ENCODE data around the gene PRKD1.

PRKD1 gene

DNA sequence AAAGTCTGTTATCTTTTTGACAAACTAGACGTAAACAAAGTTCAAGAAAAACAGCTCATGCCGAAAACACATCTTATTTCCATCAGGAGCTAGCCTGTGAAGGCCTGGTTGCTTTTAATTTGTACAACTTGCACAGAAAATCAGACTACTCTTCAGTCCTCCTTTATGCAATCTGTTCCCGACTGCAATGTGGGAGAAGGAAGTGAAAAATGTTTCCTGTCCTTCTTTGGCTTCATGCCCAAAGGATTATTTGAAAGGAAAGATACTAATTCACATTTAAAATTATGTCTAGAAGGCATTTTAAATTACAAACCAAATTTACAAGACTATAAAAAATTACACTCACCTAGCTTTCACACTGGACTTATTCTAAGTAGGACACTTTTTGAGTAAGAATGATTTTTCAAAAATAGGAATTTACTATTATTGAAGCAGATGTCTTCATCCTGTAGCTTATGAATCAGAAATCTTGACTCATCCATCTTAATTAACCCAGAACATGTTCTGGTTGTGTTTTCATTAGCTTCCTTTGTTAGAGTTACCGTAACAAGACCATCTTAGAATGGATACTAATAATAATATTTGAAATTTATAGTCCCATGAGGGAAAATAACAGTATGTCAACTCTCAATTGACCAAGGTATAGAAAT lies 272.6 kb downstream of the PRKD1 start:
- DNase-seq, result no peak

DNA sequence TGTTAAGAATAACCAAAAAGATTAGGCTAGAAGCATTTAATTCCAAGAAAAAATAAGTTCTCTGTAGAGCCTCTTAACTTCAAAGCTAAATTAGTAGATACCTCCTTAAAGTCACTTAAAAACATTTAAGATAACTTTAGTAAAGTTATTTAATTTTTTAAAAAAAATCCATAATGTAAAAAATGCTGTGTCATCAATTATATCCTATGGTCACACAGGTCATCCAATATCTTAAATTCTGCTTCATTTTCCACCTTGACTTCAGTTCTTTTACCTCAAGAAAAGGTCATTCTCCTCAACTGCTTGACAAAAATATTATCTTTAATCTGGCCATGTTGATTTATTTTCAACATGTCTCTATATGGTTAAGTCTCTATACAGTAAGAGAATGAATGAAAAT lies 274.3 kb downstream of the PRKD1 start:
- no peak for DNase-seq

DNA sequence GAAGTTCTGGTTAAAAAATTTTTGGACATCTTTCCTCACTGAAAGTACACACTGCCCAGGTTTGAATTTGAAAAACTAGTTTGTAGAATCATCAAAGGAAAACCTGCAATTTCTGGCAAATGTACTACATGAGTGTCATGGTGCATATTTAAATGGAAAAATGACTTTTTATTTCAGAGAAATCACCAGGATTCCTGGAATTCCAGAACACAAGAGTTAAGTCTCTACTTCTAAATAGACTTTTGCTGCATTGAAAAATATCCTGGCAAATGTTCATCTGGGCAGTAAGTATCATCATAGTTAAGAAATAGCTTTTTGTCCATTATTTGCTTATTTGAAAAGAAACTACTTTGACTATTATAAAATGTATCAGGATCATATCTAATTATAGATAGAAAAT lies 275.1 kb downstream of the PRKD1 start:
- DNase-seq, result no peak

DNA sequence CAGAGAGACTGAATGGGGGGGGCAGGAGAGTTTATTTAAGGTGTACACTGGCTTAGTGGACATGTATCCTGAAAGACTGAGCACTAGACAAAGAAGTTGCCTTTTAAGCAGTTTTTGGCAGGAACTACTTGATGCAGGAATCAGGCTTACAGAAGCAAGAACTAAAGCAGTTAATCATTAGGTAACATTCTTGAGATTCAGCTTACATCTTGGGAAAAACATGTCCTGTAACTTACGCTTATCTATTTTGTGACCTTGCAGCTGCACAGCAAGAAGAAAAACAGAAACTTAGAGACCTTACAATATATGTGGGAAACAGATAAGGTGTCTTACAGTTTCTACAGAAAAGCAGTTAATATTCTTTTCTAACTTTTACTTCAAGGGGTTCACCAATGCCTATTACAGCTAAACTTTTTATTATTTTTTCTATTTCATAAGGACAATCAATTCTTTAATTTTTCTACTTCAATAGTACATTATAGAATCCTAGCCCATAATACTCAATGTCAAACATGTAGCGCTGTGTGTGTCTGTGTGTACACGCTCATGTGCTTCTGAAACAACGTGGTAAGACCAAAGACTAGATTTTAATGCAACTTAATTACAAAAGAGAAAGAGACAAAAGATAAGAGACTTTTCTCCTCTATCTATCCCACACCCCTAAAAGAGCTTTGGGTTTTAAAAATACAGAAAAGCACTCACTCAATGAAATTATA lies 276.9 kb downstream of the PRKD1 start:
- peak; percentile 80 for DNase-seq

DNA sequence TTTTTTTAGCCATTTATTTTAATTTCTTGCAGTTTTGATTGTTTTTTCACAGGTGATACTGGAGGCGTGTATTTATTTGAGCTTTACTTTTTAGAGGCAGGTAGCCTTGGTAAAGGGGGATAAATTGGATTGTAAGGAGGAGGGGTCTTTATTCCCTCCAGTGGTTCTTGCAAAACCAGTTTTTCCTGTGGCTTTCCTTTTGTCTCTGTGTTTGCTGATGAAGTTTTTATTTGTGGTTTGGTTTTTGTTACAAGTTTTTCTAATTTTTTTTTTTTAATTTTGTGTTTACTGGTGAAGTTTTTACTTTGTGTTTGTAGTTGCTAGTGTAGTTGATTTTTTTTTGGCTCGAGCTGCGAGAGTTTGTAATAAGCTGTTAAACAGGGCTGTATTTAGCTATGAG lies 278.5 kb downstream of the PRKD1 start:
- no peak for DNase-seq

DNA sequence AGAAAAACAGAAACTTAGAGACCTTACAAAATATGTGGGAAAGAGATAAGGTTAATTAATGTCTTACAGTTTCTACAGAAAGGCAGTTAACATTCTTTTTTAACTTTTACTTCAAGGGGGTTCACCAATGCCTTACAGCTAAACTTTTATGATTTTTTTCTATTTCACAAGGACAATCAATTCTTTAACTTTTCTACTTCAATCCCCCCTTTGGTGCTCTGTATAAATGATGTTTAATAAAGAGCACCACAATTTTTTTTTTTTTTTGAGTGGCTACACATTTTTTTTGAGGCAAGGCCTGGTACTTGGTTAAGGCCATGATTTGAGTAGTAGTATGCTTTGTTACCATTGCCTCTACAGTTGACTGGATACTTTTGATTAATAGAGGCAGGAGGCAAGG lies 279.6 kb downstream of the PRKD1 start:
- DNase-seq, result peak; percentile 56

DNA sequence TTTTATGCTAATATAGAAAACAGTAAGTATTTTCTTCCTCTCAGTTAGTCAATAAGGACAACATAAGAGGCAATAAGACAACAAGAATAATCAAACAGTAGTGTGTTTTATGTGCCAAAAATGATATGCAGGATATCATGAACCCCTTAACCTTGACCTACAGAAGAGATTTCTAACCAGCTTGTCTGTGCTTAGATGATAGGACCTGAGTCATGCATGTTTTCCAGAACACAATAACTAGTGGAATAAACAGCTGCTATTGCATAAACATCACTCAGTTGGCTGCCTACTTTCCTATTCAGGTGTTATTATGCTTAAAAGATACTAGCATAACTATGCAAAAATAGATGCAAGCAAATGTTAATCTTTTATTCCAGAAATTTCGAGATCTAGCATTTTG lies 282.5 kb downstream of the PRKD1 start:
- DNase-seq, result no peak

DNA sequence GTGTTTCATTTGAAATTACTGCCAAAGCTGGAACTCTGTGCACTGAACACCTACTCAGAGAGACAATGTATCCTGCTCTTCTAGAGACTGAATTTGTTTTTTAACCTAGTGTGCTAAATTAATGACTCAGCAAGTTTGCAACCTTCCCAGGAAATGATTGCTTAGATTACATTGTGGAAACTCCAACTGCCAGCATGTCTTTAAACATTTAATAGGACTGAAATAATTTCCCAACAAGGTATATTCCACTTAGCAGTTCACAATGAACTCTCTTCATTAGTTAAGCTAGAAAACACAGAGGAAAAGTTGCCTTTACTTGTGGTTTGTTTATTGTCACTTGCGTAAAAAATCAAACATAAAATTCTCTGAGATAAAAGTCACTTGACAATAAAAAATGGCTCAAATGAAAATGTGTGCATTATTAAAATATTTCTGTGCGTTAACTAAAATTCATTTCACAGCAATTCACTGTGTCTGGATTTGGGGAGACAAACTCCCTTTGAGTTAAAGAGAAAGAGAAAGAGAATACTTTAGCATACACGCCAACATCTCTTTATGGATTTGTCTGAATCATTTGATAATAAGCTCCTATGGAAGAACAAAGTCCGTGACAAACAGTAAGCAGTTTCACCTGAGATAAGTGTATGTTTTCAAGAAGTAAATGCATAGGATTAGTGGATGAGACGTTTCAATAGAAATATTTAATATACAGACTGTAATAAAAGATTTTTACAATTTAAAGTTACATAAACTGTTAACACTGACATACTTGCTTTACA lies 284.0 kb downstream of the PRKD1 start:
- peak; percentile 27 for DNase-seq

DNA sequence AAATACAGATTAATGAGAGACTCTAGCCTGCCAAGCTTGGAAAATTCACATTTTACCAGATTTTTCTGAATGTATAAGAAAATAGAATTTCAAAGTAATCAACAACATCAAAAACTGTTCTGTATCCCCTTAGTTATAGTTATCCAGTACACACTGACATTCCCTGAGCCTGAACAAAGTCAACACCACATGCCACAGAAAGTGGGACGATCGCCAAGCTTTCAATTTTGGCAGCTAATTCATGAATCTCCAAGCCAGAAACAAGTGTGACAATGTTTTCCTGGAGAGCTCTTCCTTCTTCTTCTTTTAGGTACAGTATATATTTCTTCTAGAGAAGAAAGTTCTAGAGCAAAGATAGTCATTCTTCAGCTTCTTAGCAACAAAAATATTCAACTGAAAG lies 290.2 kb downstream of the PRKD1 start:
- peak; percentile 13 for DNase-seq

DNA sequence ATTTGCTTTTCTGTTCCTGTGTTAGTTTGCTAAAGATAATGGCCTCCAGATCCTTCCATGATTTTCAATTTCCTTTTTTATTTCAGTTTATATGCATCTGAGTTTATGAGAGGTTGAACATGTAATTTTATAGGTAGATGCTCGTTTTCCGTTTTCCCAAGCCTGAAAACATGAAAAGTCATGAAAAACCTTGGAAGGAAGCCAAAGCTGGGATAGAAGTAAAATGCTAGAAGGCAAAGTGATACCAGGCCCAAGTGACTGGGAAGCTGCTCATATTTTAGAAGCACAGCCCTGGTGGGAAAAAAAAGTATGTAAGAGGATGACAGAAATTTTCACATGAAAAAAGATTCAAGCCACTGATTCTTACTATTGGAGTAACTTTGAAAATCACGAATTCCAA lies 290.8 kb downstream of the PRKD1 start:
- DNase-seq, result no peak

DNA sequence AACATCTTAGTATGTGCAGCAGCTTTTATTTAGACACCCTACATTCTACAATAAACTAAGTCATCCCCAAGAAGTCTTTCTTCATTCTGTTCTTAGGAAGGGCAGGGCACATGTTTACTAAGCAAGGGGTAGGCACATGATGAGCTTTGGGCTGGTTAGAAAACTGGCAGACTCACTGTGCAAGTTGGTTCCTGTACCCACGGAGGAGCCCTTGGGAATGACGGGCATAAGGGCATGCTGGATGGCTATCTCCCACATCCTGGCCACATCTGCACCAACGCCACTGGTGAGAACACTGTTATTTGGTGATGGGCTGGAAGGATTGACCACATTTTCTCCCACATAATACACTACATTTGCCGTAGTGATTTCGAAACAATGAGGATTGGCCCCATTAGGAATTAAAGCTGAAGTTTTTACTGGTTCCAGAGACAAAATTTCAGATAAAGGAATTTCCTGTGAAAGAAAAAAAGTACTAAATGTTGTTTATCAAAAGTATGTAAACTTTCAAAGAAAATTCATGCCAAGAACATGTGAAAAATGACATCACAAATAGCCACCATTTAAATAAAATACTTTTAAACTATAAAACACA lies 297.0 kb downstream of the PRKD1 start:
- no peak for DNase-seq

DNA sequence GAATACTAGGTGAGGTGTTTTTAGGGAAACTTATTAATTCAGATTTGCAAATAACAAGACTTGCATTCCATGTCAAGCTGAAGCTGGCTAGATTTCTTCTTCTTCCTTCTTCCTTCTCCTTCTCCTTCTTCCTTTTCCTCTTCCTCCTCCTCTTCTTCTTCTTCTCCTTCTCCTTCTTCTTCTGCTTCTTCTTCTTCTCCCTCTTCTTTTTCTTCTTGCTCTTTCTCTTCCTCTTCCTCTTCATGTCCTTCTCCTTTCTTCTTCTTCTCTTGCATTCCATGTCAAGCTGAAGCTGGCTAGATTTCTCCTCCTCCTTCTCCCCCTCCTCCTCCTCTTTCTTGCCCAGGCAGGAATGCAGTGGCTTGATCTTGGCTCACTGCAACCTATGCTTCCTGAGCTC lies 297.8 kb downstream of the PRKD1 start:
- DNase-seq, result no peak

DNA sequence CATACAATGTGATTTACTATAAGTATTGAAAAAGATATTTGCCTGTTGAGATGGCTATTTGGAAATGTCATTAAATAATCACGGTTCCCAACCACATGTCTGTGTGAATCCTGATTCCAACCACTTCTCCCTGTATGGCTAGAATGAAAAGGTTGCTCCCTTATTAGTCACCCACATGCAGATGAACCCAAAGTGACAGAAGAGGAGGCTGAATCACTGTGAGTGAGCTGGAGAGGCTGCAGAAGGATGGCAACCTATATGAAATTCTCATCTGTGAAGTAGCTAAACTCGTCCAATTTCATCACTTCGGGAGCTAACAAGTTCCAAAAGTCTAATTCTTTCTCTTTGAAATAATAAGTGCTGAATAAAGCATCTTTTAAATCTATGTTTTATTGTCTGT lies 300.5 kb downstream of the PRKD1 start:
- no peak for DNase-seq

DNA sequence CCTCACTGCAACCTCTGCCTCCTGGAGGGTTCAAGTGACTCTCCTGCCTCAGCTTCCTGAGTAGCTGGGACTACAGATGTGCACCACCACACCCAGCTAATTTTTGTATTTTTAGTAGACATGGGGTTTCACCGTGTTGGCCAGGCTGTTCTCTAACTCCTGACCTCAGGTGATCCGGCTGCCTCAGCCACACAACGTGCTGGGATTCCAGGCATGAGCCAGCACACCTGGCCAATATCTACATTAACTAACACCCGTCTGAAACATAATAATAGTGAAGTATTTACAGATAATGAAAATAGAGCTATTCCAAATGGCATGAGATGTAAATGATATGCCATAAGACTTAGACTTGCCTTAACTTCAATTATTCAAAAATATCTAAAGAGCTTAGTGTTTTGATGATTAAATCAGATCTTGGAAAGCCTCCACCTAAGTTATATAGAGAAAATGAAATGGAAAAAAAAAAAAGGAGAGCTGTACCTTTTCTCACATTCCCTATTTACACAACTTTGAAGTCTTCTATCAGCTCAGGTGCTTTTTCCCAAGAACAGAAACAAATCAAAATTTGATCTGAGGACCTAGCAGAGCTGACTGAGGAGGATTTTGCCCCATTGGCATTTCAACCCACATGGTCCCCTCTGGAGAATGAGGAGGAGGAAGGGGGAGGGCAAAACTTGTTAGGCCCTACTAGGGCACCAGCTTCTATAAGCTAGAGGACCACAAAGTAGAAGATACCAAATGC lies 309.2 kb downstream of the PRKD1 start:
- DNase-seq, result no peak

DNA sequence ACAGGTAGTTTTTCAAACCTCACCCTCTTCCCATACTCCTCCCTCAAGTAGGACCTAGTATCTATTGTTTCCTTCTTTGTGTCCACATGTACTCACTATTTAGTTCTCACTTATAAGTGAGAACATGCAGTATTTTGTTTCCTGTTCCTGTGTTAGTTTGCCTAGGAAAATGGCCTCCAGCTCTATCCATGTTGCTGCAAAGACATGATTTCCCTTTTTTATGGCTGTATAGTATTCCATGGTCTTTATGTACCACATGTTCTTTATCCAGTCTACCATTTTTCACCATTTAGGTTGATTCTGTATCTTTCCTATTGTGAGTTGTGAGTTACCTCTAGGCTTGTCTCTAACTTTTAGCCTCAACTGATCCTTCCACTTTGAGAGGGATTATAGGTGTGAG lies 310.7 kb downstream of the PRKD1 start:
- DNase-seq, result no peak

DNA sequence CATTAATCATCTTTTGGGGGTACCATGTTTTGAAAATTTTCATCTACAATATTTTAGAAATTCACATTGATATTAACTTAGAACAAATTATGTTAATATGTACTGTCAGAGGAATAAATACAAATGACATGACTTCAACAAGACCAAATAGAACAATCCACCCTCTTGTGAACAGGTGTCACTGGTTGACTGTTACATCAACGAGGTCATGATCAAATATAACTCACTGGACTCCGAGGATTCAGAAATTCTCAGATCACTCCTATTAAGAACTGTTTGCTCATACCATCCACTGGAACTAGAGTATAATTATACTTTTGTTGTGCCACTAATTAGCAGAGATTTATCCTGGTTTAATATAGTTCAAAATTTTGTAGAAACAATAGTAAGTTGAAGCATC lies 318.8 kb downstream of the PRKD1 start:
- DNase-seq, result no peak

DNA sequence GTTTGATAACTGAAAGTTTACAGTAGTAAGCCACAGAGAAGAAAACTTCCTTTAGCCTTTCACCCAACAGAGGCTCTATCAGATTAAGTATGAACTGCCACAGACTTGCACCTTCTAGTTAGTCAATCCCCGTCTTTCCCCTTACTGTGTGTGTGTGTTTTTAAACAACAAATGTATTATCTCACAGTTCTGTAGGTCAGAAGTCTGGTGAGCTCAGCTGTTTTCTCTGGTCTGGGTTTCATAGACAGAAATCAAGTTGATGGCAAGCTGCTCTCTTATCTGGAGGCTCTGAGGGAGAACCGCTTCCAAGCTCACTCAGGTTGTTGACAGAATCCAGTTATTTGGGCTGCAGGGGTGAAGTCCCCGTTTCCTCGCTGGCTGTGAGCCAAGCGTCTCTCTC lies 320.5 kb downstream of the PRKD1 start:
- no peak for DNase-seq

DNA sequence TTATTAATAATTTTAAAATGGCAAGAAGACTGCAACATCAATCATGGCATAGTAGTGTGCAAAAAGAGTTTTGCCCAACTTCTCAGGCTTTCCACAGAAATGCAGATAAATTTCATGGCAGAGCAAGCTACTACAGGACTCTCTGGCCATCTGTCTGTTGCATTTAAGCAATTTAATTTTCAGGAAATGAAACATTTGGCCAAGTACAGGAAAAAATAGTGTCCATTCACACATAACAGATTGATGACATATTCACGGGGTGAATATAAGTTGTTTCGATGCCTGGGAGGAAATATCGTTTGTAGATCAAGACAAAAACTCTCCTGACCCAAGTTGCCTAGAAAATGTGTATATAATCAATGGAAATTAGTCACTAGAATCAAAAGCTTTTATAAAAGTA lies 324.0 kb downstream of the PRKD1 start:
- DNase-seq, result no peak

DNA sequence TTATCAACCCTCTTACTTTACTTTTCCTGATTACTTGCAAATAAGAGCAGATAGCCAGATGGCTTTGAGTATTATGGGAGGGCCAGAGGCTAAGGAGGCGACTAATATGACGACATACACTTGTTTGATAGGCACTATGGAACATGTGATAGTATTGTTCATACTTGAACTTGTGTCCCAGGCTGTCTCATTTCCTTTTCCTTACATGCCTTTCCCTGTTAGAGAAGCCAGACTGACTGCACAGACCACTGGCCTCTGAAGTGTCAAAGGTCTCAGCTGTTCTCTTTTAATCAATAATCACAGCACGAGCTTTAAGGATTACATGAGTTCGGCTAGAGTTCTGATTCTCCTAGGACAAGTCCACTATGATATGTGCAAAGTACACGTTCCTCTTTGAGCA lies 326.0 kb downstream of the PRKD1 start:
- no peak for DNase-seq

DNA sequence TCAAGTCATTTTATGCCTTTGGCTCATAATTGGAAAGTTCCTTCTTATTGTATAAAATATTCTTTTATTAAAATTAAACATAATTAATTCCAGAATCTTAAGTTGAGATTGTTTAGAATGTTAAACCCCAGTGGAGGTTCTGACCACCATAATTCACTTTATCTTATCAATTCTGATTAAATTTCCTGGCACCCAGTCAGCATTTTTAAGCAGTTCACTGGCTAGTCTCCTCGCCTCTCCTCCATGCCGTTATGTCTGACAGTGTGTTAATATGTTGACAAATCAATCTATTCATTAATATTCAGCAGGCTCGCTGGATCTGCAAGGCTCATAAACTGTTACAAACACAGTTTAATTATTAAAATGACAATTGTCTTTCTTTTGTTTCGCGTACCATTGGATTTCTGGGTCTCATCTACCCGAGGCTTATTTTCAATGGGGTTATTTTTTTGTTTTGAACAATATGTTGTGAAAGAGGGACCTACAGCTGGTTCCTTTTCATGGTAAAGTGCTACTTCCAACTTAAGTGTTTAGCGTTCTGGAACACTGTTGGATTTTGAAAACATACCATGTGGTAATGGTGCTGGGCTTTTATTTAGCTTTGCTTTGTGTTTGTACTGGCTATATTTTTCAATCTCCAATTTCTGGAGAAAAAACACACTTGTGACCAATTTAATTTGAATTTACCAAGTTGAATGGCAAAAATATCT lies 339.7 kb downstream of the PRKD1 start:
- no peak for DNase-seq

DNA sequence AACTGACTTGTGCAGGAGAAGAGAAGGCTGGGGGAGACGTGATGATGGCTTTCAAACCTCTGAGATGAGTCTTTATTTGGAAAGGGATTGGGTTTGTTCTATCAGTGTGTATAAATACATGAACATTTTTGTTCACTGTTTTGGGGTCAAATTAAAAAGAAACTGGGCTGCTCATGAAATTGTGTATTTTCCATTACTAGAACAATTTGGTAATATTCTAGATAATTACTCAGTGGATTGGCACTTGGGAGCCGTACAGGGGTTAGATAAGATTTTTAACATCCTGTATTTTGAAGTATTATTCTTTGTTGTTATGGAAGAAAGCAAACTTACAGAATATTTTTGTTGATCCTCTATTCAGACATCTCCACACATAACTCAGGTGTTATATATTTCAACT lies 340.6 kb downstream of the PRKD1 start:
- no peak for DNase-seq

DNA sequence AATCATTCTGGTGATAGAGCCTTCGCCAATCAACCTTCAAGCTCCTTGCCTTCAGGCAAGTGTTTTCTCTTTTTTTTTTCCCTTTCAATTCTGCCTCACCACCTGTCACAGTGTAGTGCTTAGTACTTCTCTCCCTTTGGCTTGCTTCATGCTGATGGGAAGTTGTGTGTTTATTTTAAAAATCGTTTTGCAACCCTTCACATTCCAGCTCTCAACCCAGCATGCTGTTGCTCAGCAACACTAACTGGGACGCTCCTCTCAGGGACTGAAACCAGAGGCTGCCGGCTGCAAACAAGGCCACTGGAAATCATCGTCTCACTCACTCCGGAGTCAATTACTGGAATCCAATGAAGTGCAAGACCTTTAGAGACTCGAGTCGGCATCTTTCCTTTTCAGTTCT lies 342.7 kb downstream of the PRKD1 start:
- no peak for DNase-seq

Measured in hematopoietic multipotent progenitor cell treated with erythropoietin and hydrocortisone succinate and interleukin-3 and kit ligand, for 4 days (in vitro differentiated cells).